ENCODE measurements around the gene MAPKBP1. TPM values are rescaled to one million over a fixed set of nuclear protein-coding genes. Genes with fewer than 3 reads are reported as not detected.

Gene MAPKBP1
- total and polyA plus RNA-seq, 11 donors: 6.3 to 20.5 (median 14.8) TPM

DNA sequence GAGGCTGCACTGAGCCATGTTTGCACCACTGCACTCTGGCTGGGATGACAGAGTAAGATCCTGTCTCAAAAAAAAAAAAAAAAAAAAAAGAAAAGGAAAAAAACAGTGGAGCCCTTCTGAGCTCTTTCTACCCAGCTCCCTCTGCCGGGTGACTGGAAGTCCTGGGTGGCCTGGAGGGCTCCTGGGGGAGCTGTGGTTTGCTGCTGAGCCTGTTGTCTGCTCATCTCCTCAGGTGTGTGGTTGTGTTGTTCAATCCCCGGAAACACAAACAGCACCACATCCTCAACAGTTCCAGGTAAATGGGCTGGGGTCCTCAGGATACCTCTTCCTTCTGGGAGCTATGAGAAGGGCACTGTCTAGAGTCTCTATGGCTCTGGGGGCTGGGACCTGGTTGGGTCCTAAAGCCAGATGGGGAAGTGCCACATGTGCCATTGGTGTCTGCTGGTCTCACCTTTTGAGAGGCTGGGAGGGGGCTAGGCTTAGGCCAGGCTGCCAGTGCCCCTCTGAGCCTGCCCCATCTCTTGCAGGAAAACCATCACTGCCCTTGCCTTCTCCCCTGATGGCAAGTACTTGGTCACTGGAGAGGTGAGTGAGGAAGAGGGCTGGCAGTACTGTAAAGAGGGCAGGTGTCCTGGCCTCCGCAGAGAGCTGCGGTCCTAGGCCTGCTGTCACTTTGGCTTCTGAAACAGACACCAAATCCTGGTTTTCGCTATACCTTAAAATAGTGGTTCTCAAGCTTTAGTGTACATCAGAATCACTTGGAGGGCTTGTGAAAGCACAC lies 36.6 kb downstream of the MAPKBP1 start:
- ATAC-seq (no peak), DNase-seq (no peak)
- intact Hi-C loops (cut with DNase I): loop anchor here (1.0 to 10.0 kb wide), 10 partner anchors 37 to 336 kb away; partner anchors contain the start of genes TYRO3 (in 7 of the 10) and MAPKBP1 (in 3 of the 10)
- no peaks in the 10 kb centered on the region for H3K27me3 ChIP-seq
- peaks cover 0 to 20% (median 3%) of the 10 kb centered on the region in 12 donors for H3K4me1 ChIP-seq
- no peaks in the 10 kb centered on the region for H3K9me3 ChIP-seq
- H3K36me3 ChIP-seq: peaks cover 0 to 39% (median 31%) of the 10 kb centered on the region in 9 donors
- TF ChIP-seq POLR2A (IDR thresholded peaks at IDR 0.05): no peak
- TF ChIP-seq, protein P1, sequence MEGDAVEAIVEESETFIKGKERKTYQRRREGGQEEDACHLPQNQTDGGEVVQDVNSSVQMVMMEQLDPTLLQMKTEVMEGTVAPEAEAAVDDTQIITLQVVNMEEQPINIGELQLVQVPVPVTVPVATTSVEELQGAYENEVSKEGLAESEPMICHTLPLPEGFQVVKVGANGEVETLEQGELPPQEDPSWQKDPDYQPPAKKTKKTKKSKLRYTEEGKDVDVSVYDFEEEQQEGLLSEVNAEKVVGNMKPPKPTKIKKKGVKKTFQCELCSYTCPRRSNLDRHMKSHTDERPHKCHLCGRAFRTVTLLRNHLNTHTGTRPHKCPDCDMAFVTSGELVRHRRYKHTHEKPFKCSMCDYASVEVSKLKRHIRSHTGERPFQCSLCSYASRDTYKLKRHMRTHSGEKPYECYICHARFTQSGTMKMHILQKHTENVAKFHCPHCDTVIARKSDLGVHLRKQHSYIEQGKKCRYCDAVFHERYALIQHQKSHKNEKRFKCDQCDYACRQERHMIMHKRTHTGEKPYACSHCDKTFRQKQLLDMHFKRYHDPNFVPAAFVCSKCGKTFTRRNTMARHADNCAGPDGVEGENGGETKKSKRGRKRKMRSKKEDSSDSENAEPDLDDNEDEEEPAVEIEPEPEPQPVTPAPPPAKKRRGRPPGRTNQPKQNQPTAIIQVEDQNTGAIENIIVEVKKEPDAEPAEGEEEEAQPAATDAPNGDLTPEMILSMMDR (IDR thresholded peaks at IDR 0.05): no peak
- H3K4me3 ChIP-seq: no peak overlapping the region
- WGBS, 4 donors: 92 to 95% (median 93%) methylated on average over 5 of the region's 5 CpGs
- no peak overlapping the region for H3K27ac ChIP-seq

DNA sequence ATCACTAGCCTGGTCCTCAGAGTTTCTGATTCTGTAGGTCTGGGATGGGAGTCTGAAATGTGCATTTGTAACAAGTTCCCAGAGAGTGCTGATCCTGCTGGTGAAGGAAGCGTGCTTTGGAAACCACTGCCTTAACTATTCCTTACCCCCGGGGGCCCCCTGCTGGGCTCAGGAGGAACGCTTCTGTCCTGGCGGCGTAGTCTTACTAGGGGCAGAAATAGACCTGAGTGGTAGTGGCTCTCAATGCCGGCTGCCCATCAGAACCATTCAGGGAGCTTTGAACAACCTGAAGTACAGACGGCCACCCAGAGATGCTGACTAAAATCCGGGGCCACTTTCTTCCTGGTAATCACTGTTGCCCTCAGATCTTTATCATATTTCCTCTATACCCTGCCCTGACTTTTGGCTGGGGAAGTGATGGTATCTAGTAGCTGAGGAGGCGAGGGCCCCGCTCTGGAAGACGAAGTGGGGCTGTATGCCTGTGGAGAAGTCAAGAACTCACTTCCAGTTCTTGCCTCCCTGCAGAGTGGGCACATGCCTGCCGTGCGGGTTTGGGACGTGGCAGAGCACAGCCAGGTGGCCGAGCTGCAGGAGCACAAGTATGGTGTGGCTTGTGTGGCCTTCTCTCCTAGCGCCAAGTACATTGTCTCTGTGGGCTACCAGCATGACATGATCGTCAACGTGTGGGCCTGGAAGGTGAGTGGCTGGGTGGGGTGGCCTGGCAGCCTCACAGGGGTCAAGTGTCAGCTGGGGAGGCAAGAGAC lies 37.3 kb downstream of the MAPKBP1 start:
- H3K36me3 ChIP-seq: peaks cover 0 to 47% (median 39%) of the 10 kb centered on the region in 9 donors
- no peak overlapping the region for H3K4me3 ChIP-seq
- intact Hi-C loops (cut with DNase I): loop anchor here (1.0 to 10.0 kb wide), 11 partner anchors 37 to 337 kb away; partner anchors contain the start of genes TYRO3 (in 7 of the 10) and MAPKBP1 (in 3 of the 10)
- ATAC-seq (peak; percentile 84 to 92 (median 91)), DNase-seq (peak; percentile 79 to 87 (median 86))
- H3K9me3 ChIP-seq: no peaks in the 10 kb centered on the region
- H3K27ac ChIP-seq: no peak overlapping the region
- 47 to 49% (median 49%) methylated on average over 18 of the region's 18 CpGs for WGBS, 4 donors
- peaks cover 0 to 12% (median 2%) of the 10 kb centered on the region in 12 donors for H3K4me1 ChIP-seq
- TF ChIP-seq, protein P1 (IDR thresholded peaks at IDR 0.05): peak; percentile 77 to 95 (median 90)
- TF ChIP-seq POLR2A (IDR thresholded peaks at IDR 0.05): no peak
- no peaks in the 10 kb centered on the region for H3K27me3 ChIP-seq

DNA sequence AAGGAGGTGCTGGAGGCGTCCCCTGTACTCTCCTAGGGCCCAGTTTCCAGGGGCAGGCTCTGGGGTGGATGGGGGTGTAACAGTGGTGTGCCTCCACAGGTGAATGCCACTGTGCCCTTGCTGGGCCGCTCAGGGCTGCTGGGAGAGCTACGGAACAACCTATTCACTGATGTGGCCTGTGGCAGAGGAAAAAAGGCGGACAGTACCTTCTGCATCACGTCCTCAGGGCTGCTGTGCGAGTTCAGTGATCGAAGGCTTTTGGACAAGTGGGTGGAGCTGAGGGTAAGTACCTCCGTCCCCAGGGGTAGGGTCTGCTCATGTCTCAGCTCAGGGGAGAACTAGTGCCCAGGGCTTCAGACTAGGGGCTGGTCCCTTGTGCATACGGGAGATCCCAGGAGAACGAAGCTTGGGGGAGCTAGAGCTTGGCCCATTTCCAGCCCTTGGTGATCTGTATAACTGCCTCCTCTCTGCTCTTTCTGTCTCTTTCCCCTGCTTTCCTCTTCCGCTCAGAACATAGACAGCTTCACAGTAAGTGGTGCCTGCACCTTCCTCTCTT lies 38.6 kb downstream of the MAPKBP1 start:
- TF ChIP-seq, protein P1 (IDR thresholded peaks at IDR 0.05): no peak
- no peak for TF ChIP-seq POLR2A (IDR thresholded peaks at IDR 0.05)
- intact Hi-C loops (cut with DNase I): loop anchor here in 9 of 10 donors (2.0 to 10.0 kb wide), 7 partner anchors 206 to 338 kb away; partner anchors contain the start of gene TYRO3 (in 7 of the 9)
- ATAC-seq (no peak), DNase-seq (no peak)
- 90 to 93% (median 92%) methylated on average over 10 to 11 of the region's 11 CpGs for WGBS, 4 donors
- no peaks in the 10 kb centered on the region for H3K27me3 ChIP-seq
- peaks cover 0 to 60% (median 51%) of the 10 kb centered on the region in 9 donors for H3K36me3 ChIP-seq
- H3K27ac ChIP-seq: no peak overlapping the region
- H3K9me3 ChIP-seq: no peaks in the 10 kb centered on the region
- H3K4me3 ChIP-seq: no peak overlapping the region
- peaks cover 0 to 8% (median under 1%) of the 10 kb centered on the region in 12 donors for H3K4me1 ChIP-seq

Measured in heart left ventricle (tissue), 16 donors.